ENCODE data around the gene OCIAD2. TPM values are rescaled to one million over a fixed set of nuclear protein-coding genes. Genes with fewer than 3 reads are reported as not detected.

Gene OCIAD2
- total RNA-seq, 1 experiment from 2014 or later: 82.7 TPM

GRCh38 chr4:48907706-48908477 lies 1.3 kb upstream of the OCIAD2 start (continued):
- TF ChIP-seq FOXP4 (CRISPR knock-in tag; IDR thresholded peaks at IDR 0.05) (no peak), CDX4 (CRISPR knock-in tag; IDR thresholded peaks at IDR 0.05; ENCODE audit: borderline replicate concordance) (no peak), ZNF416 (CRISPR knock-in tag; IDR thresholded peaks at IDR 0.05) (no peak)
- TF ChIP-seq, protein P1, sequence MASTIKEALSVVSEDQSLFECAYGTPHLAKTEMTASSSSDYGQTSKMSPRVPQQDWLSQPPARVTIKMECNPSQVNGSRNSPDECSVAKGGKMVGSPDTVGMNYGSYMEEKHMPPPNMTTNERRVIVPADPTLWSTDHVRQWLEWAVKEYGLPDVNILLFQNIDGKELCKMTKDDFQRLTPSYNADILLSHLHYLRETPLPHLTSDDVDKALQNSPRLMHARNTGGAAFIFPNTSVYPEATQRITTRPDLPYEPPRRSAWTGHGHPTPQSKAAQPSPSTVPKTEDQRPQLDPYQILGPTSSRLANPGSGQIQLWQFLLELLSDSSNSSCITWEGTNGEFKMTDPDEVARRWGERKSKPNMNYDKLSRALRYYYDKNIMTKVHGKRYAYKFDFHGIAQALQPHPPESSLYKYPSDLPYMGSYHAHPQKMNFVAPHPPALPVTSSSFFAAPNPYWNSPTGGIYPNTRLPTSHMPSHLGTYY (CRISPR knock-in tag; IDR thresholded peaks at IDR 0.05): no peak

DNA sequence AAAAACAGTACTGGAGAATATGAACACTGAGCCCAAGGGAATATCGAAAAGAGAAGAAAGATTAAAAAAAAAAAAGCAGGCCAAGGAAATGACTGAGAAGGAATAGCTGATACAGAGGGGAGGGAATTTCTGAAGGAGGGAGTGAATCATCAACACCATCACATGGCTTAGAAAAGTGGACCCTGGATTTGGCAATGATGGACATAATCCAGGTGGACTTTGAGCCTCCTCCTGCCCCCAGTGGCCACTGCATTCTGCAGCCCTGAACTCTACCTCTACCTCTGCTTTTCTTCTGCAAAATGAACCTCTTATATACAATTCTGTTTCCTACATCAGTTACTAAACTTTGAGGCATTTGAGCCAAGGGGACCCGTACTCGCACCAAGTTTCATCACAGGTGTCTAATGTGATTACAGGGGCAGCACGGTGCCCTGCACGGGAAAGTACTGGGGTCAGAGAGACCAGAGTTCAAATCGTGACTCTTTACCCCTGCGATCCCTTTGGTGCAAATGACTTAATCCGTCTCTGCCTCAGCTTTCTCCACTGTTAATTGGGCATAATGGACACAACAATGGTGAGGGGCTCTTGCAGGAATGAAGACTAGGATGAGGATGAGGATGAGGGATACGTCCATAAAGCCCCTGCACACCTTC lies 1.1 kb downstream of the OCIAD2 start:
- no peak for TF ChIP-seq ZBTB21 (CRISPR knock-in tag; IDR thresholded peaks at IDR 0.05; ENCODE audit: borderline replicate concordance)
- no peak for TF ChIP-seq MLX (CRISPR knock-in tag; IDR thresholded peaks at IDR 0.05)
- POLR2A ChIA-PET: no interaction called here
- CTCF ChIA-PET: interaction anchor here (0.5 to 1.3 kb wide), 2 partner anchors 39 kb away, joined by 5 to 10 read pairs; no protein-coding TSS in a partner anchor
- peaks cover 25% of the 10 kb centered on the region for H3K4me1 Mint-ChIP-seq
- no peaks in the 10 kb centered on the region for H3K9me3 Mint-ChIP-seq
- H3K4me3 Mint-ChIP-seq: peak overlapping the region; percentile 84
- peaks cover 22% of the 10 kb centered on the region for H3K36me3 Mint-ChIP-seq
- peaks cover 2% of the 10 kb centered on the region; the same call in 1 of the 2 replicates for H3K27me3 Mint-ChIP-seq (ENCODE audit: low read depth)
- no peak for ATAC-seq
- H3K27ac Mint-ChIP-seq: no peak overlapping the region
- DNase-seq (ENCODE audit: low spot score): no peak

- ChIA-PET CTCF (no interaction called here), POLR2A (no interaction called here)
- Mint-ChIP-seq H3K36me3 (peaks cover 28% of the 10 kb centered on the region), H3K27me3 (ENCODE audit: low read depth) (peaks cover 2% of the 10 kb centered on the region; the same call in 1 of the 2 replicates), H3K4me1 (peaks cover 23% of the 10 kb centered on the region), H3K9me3 (no peaks in the 10 kb centered on the region), H3K27ac (peak overlapping the region; percentile 6), H3K4me3 (peak overlapping the region; percentile 84)
- DNase-seq (ENCODE audit: low spot score) (no peak), ATAC-seq (no peak)
- TF ChIP-seq NFATC4 (CRISPR knock-in tag; IDR thresholded peaks at IDR 0.05) (no peak), MAX (CRISPR knock-in tag; IDR thresholded peaks at IDR 0.05) (no peak), CBFB (CRISPR knock-in tag; IDR thresholded peaks at IDR 0.05; ENCODE audit: low read depth) (no peak), ZBTB43 (CRISPR knock-in tag; IDR thresholded peaks at IDR 0.05) (no peak), OVOL2 (CRISPR knock-in tag; IDR thresholded peaks at IDR 0.05; ENCODE audit: borderline replicate concordance) (no peak)
- TF ChIP-seq, protein P2, sequence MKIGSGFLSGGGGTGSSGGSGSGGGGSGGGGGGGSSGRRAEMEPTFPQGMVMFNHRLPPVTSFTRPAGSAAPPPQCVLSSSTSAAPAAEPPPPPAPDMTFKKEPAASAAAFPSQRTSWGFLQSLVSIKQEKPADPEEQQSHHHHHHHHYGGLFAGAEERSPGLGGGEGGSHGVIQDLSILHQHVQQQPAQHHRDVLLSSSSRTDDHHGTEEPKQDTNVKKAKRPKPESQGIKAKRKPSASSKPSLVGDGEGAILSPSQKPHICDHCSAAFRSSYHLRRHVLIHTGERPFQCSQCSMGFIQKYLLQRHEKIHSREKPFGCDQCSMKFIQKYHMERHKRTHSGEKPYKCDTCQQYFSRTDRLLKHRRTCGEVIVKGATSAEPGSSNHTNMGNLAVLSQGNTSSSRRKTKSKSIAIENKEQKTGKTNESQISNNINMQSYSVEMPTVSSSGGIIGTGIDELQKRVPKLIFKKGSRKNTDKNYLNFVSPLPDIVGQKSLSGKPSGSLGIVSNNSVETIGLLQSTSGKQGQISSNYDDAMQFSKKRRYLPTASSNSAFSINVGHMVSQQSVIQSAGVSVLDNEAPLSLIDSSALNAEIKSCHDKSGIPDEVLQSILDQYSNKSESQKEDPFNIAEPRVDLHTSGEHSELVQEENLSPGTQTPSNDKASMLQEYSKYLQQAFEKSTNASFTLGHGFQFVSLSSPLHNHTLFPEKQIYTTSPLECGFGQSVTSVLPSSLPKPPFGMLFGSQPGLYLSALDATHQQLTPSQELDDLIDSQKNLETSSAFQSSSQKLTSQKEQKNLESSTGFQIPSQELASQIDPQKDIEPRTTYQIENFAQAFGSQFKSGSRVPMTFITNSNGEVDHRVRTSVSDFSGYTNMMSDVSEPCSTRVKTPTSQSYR (CRISPR knock-in tag; IDR thresholded peaks at IDR 0.05): no peak
- TF ChIP-seq, protein P3, sequence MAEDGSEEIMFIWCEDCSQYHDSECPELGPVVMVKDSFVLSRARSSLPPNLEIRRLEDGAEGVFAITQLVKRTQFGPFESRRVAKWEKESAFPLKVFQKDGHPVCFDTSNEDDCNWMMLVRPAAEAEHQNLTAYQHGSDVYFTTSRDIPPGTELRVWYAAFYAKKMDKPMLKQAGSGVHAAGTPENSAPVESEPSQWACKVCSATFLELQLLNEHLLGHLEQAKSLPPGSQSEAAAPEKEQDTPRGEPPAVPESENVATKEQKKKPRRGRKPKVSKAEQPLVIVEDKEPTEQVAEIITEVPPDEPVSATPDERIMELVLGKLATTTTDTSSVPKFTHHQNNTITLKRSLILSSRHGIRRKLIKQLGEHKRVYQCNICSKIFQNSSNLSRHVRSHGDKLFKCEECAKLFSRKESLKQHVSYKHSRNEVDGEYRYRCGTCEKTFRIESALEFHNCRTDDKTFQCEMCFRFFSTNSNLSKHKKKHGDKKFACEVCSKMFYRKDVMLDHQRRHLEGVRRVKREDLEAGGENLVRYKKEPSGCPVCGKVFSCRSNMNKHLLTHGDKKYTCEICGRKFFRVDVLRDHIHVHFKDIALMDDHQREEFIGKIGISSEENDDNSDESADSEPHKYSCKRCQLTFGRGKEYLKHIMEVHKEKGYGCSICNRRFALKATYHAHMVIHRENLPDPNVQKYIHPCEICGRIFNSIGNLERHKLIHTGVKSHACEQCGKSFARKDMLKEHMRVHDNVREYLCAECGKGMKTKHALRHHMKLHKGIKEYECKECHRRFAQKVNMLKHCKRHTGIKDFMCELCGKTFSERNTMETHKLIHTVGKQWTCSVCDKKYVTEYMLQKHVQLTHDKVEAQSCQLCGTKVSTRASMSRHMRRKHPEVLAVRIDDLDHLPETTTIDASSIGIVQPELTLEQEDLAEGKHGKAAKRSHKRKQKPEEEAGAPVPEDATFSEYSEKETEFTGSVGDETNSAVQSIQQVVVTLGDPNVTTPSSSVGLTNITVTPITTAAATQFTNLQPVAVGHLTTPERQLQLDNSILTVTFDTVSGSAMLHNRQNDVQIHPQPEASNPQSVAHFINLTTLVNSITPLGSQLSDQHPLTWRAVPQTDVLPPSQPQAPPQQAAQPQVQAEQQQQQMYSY (CRISPR knock-in tag; IDR thresholded peaks at IDR 0.05): no peak
Measured at GRCh38 chr4:48904541-48905142, 1.9 kb downstream of the OCIAD2 start.
